Measurements from ENCODE around the gene CFTR.

GRCh38 chr7:117679120-117679519 lies 199.3 kb downstream of the CFTR start:
- TF ChIP-seq CTCF (conservative IDR thresholded peaks at IDR 0.05; ENCODE audit: low read length) (no peak), EZH2phosphoT487 (IDR thresholded peaks at IDR 0.05; ENCODE audit: borderline replicate concordance) (no peak)
